GM12891 (cell line): ENCODE results near the gene VPS26C.

Experiments
- DNase-seq: peaks from one replicate; pipeline ENCODE4 v3.0.0; 2011; ENCODE audit warnings: low spot score; ENCODE audit not compliant: insufficient read length
- FAIRE-seq: peaks from 2 replicates; lab custom pipeline; 2011; peaks lifted over from hg19 to GRCh38; lab: Jason Lieb, UNC
- PAX5 ChIP-seq: IDR thresholded peaks from 2 replicates; pipeline ENCODE4 v1.6.1; 2011; ENCODE audit warnings: low read length, moderate library complexity, mild to moderate bottlenecking; ENCODE audit not compliant: insufficient read depth, severe bottlenecking
- POLR2A ChIP-seq: IDR thresholded peaks from 2 replicates; pipeline ENCODE4 v1.6.1; 2011; ENCODE audit warnings: low read depth, low read length, control low read depth
- POLR2AphosphoS5 ChIP-seq: IDR thresholded peaks from 2 replicates; pipeline ENCODE4 v1.6.1; 2011; ENCODE audit warnings: low read depth, low read length, control low read depth
- POU2F2 ChIP-seq: IDR thresholded peaks from 2 replicates; pipeline ENCODE4 v1.6.1; 2011; ENCODE audit warnings: low read depth, mild to moderate bottlenecking, control low read depth, low read length, moderate library complexity
- SPI1 ChIP-seq: IDR thresholded peaks from 2 replicates; pipeline ENCODE4 v1.6.1; 2011; ENCODE audit warnings: low read depth, low read length, control low read depth
- TAF1 ChIP-seq: IDR thresholded peaks from 2 replicates; pipeline ENCODE4 v1.6.1; 2011; ENCODE audit warnings: low read depth, low read length, control low read depth

The VPS26C gene

GRCh38 chr21:37200641-37201480 is 66.3 kb downstream of the VPS26C start:
- no peak for DNase-seq
- no peak for TF ChIP-seq POU2F2
- TF ChIP-seq POLR2A = no peak
- no peak for TF ChIP-seq TAF1
- no peak for TF ChIP-seq POLR2AphosphoS5
- TF ChIP-seq SPI1 = no peak
- no peak for TF ChIP-seq PAX5
- no peak for FAIRE-seq

GRCh38 chr21:37199057-37199924 is 67.8 kb downstream of the VPS26C start:
- no peak for DNase-seq
- no peak for TF ChIP-seq POLR2AphosphoS5
- TF ChIP-seq PAX5 = no peak
- TF ChIP-seq POU2F2 = no peak
- no peak for TF ChIP-seq POLR2A
- no peak for TF ChIP-seq TAF1
- TF ChIP-seq SPI1 = no peak
- no peak for FAIRE-seq

- no peak for FAIRE-seq
Observed at GRCh38 chr21:37197746-37198145, 69.4 kb downstream of the VPS26C start.

GRCh38 chr21:37196847-37197246 is 70.3 kb downstream of the VPS26C start:
- TF ChIP-seq PAX5 = no peak
- no peak for TF ChIP-seq POLR2A
- no peak for FAIRE-seq
- DNase-seq = no peak

More at GRCh38 chr21:37197746-37198145, 69.4 kb downstream of the VPS26C start:
- no peak for DNase-seq
- TF ChIP-seq SPI1 (no peak), TAF1 (no peak), POU2F2 (no peak), POLR2A (no peak), PAX5 (no peak), POLR2AphosphoS5 (no peak)

- TF ChIP-seq POLR2AphosphoS5 (no peak), POU2F2 (no peak), POLR2A (no peak), TAF1 (no peak), PAX5 (no peak), SPI1 (no peak)
- DNase-seq (no peak), FAIRE-seq (no peak)
Observed at GRCh38 chr21:37195610-37196009, 71.5 kb downstream of the VPS26C start.

- no peak for FAIRE-seq
- no peak for DNase-seq
- TF ChIP-seq POLR2A (no peak), SPI1 (no peak), PAX5 (no peak), POU2F2 (no peak), TAF1 (no peak), POLR2AphosphoS5 (no peak)
Observed at GRCh38 chr21:37195059-37195458, 72.1 kb downstream of the VPS26C start.

- FAIRE-seq (no peak), DNase-seq (no peak)
- TF ChIP-seq PAX5 = no peak
- TF ChIP-seq POLR2A = no peak
- no peak for TF ChIP-seq POU2F2
- no peak for TF ChIP-seq POLR2AphosphoS5
- TF ChIP-seq TAF1 = no peak
Observed at GRCh38 chr21:37193676-37194075, 73.5 kb downstream of the VPS26C start.

- TF ChIP-seq POLR2A (no peak), POU2F2 (no peak), POLR2AphosphoS5 (no peak), PAX5 (no peak), SPI1 (no peak), TAF1 (no peak)
- DNase-seq = no peak
- FAIRE-seq = no peak
Observed at GRCh38 chr21:37193006-37193405, 74.1 kb downstream of the VPS26C start.

- TF ChIP-seq TAF1 = no peak
- TF ChIP-seq PAX5 = no peak
- no peak for TF ChIP-seq SPI1
- no peak for TF ChIP-seq POLR2AphosphoS5
- TF ChIP-seq POU2F2 = no peak
- TF ChIP-seq POLR2A = no peak
- no peak for DNase-seq
- FAIRE-seq = no peak
Observed at GRCh38 chr21:37192019-37192418, 75.1 kb downstream of the VPS26C start.
